Left cardiac atrium (tissue), 4 donors: ENCODE measurements around the gene RALGPS2. TPM values are rescaled to one million over a fixed set of nuclear protein-coding genes. Genes with fewer than 3 reads are reported as not detected.

Experiments
- ATAC-seq, 2 donors: fragments of 200-7000 bp; cut with Tn5 transposase; one replicate each; pipeline ENCODE4 v1.9.1; 2020; ENCODE audit warnings: mild to moderate bottlenecking in 2 of 2, moderate library complexity in 2 of 2
- DNase-seq: peaks from one replicate; pipeline ENCODE4 v3.0.0-alpha.2; 2020
- intact Hi-C, 2 donors: fragments of 100-400 bp; cut with DNase I; formaldehyde crosslinking; loops; one replicate each; pipeline versions ENCODE4 v1.14.1 to v1.15.1; 2022 to 2023
- long read RNA-seq: library from polyadenylated mRNA; unstranded; transcript quantifications from one replicate; pipeline ENCODE4 v2.0.0, GENCODE V29; 2021
- total RNA-seq, 2 donors: library from RNA; stranded (reverse); fragmentation: NEBNext Ultra II Directional; extraction: Animal tissue kit (Norgen Biotek cat#: 25700); gene quantifications; one replicate each; pipeline ENCODE4 v1.2.1, GENCODE V29; 2021
- donor health status: DM: no; HTN: yes; CAD: no.
- donor health status: DM: no; HTN: yes; CAD: no; lungs with severe emphysema.
- donor health status: DM: yes; HTN: yes; CAD: no.
- donor health status: Dilated cardiomyopathy.

Gene RALGPS2, protein sequence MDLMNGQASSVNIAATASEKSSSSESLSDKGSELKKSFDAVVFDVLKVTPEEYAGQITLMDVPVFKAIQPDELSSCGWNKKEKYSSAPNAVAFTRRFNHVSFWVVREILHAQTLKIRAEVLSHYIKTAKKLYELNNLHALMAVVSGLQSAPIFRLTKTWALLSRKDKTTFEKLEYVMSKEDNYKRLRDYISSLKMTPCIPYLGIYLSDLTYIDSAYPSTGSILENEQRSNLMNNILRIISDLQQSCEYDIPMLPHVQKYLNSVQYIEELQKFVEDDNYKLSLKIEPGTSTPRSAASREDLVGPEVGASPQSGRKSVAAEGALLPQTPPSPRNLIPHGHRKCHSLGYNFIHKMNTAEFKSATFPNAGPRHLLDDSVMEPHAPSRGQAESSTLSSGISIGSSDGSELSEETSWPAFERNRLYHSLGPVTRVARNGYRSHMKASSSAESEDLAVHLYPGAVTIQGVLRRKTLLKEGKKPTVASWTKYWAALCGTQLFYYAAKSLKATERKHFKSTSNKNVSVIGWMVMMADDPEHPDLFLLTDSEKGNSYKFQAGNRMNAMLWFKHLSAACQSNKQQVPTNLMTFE
- total RNA-seq, result 10 to 100 TPM in 1 of 2 donors, 1 to 10 TPM in 1; 9.6 to 17.6 TPM
- long read RNA-seq, full-length matches to known transcripts, result 2 of 3 reads
- long read RNA-seq, partial matches to known transcripts, result 1 of 3 reads
- long read RNA-seq, other reads (novel, unspliced or antisense), result 0 of 3 reads

DNA sequence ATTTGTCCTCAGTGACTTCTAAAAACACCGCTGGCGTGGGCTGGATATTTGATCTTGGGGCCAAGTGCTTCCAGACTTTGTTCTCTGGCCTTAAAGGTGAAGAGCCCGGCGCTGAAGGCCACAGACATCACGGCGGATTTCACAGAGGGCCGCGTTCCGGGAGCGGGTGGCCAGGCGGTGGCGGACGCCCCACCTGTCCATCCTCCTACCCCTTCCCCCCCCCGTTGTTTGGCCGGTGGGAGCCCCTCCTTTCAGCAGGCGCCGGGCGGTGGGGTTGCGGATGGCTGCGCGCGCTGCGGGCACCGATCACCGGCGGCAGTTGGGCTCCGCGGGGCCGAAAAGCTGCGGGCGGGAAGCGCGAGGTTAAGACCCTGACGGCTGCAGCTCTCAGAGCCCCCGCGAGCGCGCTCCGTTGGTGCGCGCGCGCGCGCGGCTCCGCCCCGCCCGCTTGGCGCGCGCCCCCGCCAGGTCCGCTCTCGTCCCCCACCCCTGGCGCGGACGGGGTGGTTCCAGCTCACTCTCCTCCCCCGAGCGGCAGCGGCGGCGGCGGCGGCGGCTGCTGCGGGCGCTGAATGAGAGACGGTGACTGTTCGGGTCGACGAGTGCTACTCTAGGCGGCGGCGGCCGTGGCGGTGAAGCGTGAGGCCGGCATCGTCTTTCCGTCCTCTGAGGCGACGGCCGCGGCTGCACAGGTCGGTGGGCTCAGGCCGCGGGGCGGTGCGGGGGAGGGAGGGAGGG, at the start of gene RALGPS2:
Gene RALGPS2, plus strand, starts transcription at position 517 of the 738 bp plus-strand sequence. CDS start 51,521 bp downstream, outside the sequence.
- ATAC-seq (peak; percentile 92 to 94), DNase-seq (peak; percentile 75)
- intact Hi-C loops, result no loop called here

DNA sequence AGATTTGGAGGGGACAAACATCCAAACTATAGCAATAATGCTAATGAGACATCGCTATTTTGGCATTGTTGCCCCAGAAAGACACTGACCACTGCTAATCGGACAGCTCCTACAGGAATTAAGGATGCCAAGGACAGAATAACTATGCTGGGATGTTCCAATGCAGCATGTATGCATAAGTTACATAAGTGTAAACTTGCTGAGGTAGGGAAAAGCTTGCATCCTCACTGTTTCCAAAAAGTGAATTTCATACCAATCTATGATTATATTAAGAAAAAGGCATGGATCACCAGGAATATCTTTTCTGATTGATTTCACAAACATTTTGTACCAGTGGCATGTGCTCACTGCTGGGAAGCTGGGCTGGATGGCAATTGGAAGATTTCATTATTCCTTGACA, 45.8 kb upstream of the RALGPS2 start:
- ATAC-seq (no peak), DNase-seq (no peak)
- intact Hi-C loops, result no loop called here

DNA sequence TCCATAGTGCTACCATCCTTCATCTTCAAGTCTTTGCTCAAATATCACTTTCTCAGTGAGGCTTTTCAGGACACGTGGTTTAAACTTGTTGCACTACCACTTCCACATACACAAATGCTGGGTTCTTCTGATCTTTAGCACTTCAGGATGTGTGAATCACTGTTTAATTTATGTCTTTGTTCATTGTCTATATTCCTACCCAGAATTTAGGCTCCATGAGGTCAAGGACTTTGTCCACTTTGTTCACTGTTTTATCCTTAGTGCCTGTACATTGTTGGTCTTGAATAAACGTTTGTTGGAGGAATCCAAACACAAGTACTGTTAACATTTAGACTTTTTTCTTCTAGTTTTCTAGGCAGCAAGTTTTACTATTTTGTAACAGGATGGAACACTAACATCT, 42.6 kb upstream of the RALGPS2 start:
- ATAC-seq (no peak), DNase-seq (no peak)
- intact Hi-C loops, result no loop called here

DNA sequence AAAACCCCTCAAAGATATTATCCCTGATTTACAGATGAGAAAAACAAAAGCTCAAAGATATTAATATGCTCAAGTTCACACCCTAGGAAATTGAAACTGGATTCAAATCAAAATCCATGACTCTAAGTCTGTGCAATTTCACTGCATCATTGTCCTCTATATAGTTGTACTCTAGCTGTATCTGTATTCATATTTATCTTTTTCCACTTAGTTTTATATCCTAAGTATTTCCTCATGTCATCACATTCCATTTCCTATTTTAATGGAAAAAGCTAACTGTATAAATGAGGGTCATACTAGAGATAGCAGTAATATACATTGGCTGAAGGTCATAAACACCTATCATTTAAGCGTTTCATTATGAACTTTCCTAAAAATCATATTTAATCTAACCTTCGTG, 42.2 kb upstream of the RALGPS2 start:
- DNase-seq, result no peak

DNA sequence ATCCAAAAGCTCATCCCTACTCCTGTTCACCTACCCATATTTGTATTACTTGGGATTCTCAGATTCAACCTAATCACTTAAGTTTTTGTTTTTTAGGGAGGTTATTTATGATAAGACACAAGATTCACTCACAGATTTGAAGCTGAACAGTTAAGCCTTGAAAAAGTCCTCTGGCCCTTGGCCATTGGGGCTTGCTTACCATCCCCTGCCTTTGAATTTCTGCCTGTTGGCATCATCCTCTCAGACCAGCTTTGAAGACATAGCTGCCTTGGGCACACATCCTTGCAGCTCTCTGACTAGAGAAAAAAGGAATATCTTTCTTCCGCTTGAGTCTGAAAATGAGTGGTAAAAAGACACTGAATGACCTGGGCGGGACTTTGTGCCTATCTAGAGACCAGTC, 41.8 kb upstream of the RALGPS2 start:
- intact Hi-C loops, result no loop called here
- ATAC-seq, result no peak

More for the DNA sequence above, 42.2 kb upstream of the RALGPS2 start:
- ATAC-seq, result no peak
- intact Hi-C loops, result no loop called here

DNA sequence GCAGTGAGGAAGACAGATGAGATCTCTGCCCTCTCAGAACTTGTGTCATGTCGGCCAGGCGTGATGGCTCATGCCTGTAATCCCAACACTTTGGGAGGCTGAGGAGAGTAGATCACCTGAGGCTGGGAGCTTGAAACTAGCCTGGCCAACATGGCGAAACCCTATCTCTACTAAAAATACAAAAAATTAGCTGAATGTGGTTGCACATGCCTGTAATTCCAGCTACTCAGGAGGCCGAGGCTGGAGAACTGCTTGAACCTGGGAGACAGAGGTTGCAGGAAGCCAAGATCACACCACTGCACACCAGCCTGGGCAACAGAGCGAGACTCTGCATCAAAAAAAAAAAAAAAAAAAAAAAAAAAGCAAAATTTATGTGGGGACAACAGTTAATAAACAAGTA, 40.9 kb upstream of the RALGPS2 start:
- intact Hi-C loops, result no loop called here
- DNase-seq, result no peak
- ATAC-seq, result no peak

More for the DNA sequence above, 41.8 kb upstream of the RALGPS2 start:
- DNase-seq, result no peak

DNA sequence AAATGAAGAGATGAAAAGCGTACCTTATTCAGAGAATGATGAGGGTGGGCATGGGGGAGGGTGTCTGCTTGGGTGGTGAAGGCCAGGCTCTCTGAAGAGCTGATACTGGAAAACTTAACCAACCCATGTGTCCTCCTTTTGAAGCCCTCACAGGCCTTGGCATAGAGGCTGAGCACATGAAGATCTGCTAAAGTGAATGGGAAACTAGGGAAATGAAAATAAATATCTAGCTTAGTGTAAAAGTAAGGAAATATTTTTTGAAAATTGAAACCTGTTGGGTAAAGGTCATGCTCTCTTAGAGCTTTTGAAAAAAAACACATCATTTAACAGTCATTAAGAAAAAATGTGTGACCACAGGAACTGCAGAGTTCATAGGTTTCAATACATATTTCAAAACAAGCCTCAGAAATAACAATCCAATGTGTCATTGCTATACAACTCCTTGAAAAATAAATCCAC, 40.5 kb upstream of the RALGPS2 start:
- no peak for DNase-seq
- ATAC-seq, result peak in 1 of 2 donors; percentile 38
- intact Hi-C loops, result no loop called here

DNA sequence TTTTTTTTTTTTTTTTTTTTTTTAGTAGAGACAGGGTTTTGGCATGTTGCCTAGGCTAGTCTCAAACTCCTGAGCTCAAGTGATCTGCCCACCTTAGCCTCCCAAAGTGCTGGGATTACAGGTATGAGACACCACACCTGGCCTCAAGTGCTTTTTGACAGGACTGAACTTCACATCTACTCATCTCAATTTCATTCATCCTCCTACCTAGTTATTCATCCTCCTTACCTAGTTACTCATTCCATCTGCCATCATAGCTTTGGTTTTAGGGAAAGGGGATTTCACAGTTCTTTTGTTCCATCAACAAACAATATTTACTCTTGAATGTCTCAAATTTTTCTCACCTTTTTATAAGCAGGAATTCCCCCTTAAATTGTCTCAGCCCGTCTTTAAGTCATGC, 38.6 kb upstream of the RALGPS2 start:
- intact Hi-C loops, result no loop called here
- ATAC-seq (no peak), DNase-seq (no peak)

DNA sequence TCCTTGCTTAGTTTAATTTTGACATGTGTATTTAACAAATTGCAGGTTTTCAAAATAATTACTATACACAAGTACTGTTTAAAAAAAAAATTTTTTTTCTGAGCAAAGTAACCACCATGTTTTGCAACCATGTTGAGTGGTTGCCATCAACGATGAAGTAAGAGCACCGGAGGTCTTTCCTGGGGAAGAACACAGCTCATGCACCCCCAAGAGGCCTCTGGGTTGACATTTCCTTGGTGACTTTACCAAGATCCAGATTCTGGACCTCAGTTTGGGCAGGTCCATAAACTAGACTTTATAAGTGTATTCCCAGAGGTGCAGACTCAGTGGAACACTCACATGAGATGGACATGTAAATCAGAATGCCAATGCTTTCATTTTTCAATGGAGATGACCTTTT, 36.8 kb upstream of the RALGPS2 start:
- DNase-seq (peak; percentile 53), ATAC-seq (no peak)
- intact Hi-C loops, result no loop called here

DNA sequence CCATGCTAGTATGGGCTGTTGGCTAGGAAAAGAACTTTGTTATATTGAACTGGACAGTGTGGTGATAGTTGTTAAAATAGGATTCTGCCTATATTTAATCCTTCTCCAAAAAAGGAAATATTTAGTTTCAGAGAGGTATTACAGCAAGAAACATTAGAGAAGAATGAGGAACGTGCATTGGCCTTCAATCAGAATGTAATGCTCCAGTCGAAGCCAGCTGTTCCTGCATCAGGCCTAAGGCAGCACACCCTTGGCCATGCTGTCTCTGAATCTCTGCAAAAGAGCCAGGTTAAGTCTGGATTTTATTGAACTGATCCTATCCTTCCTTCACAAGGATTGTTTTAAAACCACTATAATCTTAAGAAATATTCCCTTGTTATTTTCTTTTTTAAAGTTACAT, 35.3 kb upstream of the RALGPS2 start:
- intact Hi-C loops, result no loop called here
- no peak for DNase-seq
- no peak for ATAC-seq

DNA sequence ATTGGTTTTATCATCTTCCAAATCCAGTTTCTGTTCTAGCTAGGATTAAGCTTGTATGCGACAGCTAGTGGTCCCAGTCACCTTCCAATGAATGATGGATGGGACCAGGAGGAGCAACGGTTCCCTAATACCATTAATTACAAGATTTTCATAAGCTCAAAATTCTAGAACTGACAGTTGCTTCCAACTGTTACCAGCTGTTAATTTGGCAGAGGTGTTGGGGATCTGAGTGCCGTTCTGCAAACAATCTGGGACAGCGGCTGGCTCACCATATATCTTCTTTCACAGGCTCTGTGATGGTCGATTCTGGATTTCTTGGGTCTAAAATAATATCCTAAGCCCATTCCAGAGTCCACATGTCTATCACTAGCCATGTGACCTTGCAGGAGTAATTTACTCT, 34.5 kb upstream of the RALGPS2 start:
- ATAC-seq, result no peak
- no peak for DNase-seq
- intact Hi-C loops, result no loop called here

DNA sequence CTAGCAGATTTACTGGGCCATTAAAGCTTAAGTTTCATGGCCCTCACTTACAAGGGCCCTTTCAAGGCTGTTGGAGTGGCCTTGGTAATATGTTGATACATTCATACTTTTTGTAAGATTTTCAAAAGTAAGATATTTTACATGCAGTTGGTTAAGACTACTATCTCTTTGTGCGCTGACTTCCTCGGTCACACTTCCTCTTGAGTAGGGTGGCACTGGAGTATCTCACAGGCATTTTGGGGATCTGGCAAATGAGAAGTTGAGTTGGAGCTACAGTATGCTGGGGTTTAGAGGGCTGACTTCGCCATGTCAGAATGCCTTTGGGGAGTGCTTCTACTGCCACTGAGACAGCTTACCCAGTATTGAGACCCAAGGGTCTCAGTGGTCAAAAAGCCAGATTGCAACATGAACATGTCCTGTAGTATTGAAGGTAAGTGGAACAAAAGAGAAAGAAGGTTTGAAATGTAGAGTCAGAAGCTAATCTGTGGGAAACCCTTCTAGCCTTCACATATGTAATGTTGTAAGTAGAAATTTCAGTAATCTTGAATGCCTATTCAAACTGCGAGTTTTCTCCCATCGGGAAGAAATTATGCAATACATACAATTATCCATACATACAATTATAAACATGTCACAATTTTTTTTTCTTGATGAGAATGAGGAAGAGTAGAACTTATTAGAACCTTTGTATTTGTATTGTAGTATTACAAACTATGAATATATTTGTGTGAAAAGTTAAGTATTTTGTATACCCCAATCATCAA, 32.3 kb upstream of the RALGPS2 start:
- no peak for ATAC-seq
- intact Hi-C loops, result no loop called here
- DNase-seq, result no peak

DNA sequence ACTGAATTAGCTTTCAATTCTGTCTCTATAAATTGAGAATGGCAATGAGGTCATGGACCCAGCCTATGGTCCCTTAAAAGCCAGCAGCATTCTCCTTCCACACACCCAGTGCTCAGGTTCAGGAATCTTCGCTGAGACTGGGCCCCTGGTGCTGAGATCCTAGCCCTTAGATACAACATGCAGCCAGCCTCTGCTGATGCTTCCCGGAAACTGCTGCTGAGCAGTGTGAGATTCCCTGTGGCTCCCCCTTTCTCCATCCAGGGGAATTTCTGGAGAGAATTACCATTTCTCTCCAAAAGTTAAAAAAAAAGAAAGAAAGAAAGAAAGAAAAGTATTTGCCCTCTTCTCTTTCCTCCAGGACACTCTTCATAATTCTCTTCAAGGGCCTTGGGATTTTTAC, 31.7 kb upstream of the RALGPS2 start:
- DNase-seq (no peak), ATAC-seq (peak in 1 of 2 donors; percentile 24)
- intact Hi-C loops, result no loop called here

DNA sequence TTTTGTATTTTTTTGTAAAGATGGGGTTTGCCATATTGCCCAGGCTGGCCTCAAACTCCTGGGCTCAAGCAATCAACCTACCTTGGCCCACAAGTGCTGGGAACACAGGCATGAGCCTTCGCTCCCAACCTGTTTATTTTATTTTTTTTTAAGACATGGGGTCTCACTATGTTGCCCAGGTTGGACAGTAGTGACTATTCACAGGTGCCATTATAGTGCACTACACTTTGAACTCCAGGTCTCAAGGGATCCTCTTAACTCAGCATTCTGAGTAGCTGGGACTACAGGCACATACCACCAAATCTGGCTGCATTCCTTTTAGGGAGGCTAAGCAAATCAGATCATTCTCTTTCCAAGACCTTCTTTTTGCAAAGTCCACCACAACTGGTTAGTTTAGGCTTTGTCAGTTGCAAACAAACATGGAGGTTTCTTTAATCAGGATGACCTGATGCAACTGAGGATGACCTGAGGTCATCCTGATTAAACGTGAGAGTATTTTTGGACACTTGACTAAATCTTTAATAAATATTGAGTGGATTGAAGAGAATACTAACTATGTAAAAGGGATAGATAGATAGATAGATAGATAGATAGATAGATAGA, 30.0 kb upstream of the RALGPS2 start:
- intact Hi-C loops, result no loop called here
- DNase-seq, result no peak

DNA sequence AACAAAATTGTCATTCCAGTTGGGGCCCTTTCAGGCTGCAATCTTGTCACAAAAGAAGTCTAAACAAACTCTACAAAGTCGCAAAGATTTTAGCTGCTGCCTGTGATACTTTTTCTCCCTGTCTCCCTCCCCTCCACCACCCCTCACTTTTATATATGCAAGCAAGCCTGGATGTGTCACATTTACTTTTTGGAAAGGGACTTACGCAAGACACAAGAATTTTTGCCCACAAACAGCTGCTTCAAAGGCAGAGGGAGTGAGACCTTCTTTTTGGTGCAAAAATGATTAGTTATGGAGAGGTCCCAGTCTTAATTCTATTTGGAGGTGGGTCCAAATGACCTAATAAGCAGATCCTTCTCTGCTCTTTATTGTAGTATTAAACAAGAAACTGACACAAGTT, 22.9 kb upstream of the RALGPS2 start:
- DNase-seq, result no peak
- intact Hi-C loops, result no loop called here
- no peak for ATAC-seq

More for the DNA sequence above, 30.0 kb upstream of the RALGPS2 start:
- ATAC-seq, result no peak

DNA sequence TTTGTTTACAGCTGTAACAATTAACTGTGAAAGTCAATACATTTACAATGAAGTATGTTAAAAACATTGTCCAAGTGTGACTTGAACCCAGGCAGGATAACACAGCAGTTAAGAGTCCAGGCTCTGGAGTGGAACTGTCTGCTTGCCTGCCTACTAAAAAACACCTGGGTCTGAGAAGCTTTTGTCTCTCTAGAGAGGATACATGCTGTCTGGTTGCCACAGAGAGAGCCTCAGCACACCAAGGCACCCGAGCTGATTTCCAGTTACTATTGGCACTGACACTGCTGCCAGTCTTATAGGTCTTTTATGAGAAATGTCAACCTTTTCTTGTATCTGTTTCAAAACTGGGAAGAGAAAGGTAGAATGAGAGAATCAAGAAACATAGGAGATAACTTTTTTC, 20.2 kb upstream of the RALGPS2 start:
- intact Hi-C loops, result no loop called here
- DNase-seq (no peak), ATAC-seq (no peak)

DNA sequence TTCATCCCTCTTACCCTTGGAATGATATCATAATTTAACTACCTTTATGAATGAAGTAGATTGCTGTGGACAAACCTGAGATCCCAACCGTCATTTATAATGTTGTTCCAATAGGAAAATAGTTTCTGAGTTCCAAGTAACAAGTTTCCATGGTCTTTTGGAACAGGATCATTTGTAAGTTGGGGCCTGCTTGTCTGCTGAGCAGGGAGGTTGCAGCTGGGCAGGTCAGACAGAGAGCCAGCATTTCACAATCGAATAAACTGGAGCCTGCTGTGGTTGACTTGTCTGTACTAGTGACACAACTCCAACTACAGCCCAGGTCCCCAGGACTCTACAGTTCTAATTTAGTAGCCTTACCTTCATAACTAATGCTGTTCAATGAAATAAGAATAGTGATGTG, 18.6 kb upstream of the RALGPS2 start:
- ATAC-seq, result peak; percentile 59 to 77
- intact Hi-C loops, result no loop called here
- DNase-seq, result no peak

DNA sequence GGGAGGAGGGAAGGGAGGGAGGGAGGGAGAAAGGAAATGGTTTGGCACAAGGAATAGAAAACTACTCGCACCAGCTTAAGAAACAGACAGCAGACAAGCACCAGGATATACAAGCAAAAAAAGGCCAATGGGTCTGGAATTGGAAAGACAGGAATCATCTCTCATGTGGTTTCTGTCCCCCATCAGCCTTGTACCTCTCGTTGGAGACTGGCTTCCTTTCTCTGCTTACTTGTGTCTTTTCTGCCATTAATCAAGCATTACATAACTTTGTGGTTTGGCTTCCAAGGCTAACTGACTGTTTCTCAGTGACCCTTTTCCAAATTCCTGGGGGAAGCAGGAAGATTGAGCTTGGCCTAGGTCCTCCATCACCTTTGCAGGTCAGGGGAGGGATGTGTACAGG, 11.8 kb upstream of the RALGPS2 start:
- DNase-seq (no peak), ATAC-seq (no peak)
- intact Hi-C loops, result no loop called here

DNA sequence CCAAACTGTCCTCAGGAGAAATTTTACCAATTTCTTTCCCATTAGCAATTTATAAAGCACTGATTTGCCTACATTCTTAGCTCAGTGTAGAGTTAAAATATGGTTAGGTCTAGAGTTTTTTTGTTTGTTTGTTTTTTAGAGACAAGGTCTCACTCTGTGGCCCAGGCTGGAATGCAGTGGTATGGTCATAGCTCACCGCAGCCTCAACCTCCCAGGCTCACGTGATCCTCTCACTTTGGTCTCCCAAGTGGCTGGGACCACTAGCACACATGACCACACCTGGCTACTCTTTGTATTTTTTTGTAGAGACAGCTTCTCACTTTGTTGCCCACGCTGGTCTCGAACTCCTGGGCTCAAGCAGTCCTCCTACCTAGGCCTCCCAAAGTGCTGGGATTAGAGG, 10.6 kb upstream of the RALGPS2 start:
- ATAC-seq (no peak), DNase-seq (no peak)
- intact Hi-C loops, result no loop called here
